ENCODE results near the gene TSC1. TPM values are rescaled to one million over a fixed set of nuclear protein-coding genes. Genes with fewer than 3 reads are reported as not detected.

Gene TSC1
- total and polyA plus RNA-seq, 2 experiments from 2014 or later: 23.7 to 48.0 TPM

- TF ChIP-seq POLR2AphosphoS5 (IDR thresholded peaks at IDR 0.05; ENCODE audit: low read depth) (no peak), STAT1 (IDR thresholded peaks at IDR 0.05; ENCODE audit: unreplicated experiment) (no peak), NANOG (IDR thresholded peaks at IDR 0.05; ENCODE audit: borderline replicate concordance) (no peak), CREB1 (CRISPR knock-in tag; IDR thresholded peaks at IDR 0.05; ENCODE audit: low read depth) (no peak), EZH2phosphoT487 (IDR thresholded peaks at IDR 0.05; ENCODE audit: unreplicated experiment) (no peak), ETS1 (IDR thresholded peaks at IDR 0.05) (no peak), CTCF (conservative IDR thresholded peaks at IDR 0.05; ENCODE audit: low read depth in 2 of 2) (no peak), EZH2 (IDR thresholded peaks at IDR 0.05; ENCODE audit: low read depth, unreplicated experiment) (no peak), ZNF462 (CRISPR knock-in tag; IDR thresholded peaks at IDR 0.05) (no peak), ZNF114 (CRISPR knock-in tag; IDR thresholded peaks at IDR 0.05) (no peak)
- H3K4me2 ChIP-seq: no peak overlapping the region
- no peaks in the 10 kb centered on the region for H3K79me2 ChIP-seq (replicated peaks; ENCODE audit: insufficient read depth)
- no peak for ATAC-seq
- peaks cover 23% of the 10 kb centered on the region for H3K27me3 Mint-ChIP-seq (ENCODE audit: insufficient read depth, low read depth, poor library complexity)
- no peak overlapping the region for H3K27ac ChIP-seq (ENCODE audit: low read depth)
- H3K36me3 Mint-ChIP-seq (ENCODE audit: low read depth): no peaks in the 10 kb centered on the region; the same call in 2 of the 3 replicates
- no peaks in the 10 kb centered on the region for H3K9me2 ChIP-seq (ENCODE audit: insufficient read depth)
- no peak overlapping the region for H3K27ac Mint-ChIP-seq
- no peaks in the 10 kb centered on the region for H4K20me1 ChIP-seq (replicated peaks; ENCODE audit: insufficient read depth)
- no peak for DNase-seq (ENCODE audit: low spot score)
- no peaks in the 10 kb centered on the region for H3K9me3 Mint-ChIP-seq
- H3K4me1 ChIP-seq (ENCODE audit: insufficient read depth): peaks cover 13% of the 10 kb centered on the region; the same call in 1 of the 2 replicates
- H3K27me3 ChIP-seq (ENCODE audit: insufficient read depth): no peaks in the 10 kb centered on the region
- H3K4me3 Mint-ChIP-seq: no peak overlapping the region
- H3K4me3 ChIP-seq: no peak overlapping the region
- no peaks in the 10 kb centered on the region for H3K36me3 ChIP-seq (ENCODE audit: insufficient read depth)
- no peaks in the 10 kb centered on the region for H3F3A ChIP-seq (replicated peaks; ENCODE audit: low read depth)
- H3K4me1 Mint-ChIP-seq: peaks cover 30% of the 10 kb centered on the region
- no peak overlapping the region for H2AFZ ChIP-seq
These were observed 47.2 kb upstream of the TSC1 start for GRCh38 chr9:132991351-132992300.

All from GM23338 (cell line).